Panc1 (cell line): ENCODE measurements around the gene GRIFIN. TPM values are rescaled to one million over a fixed set of nuclear protein-coding genes. Genes with fewer than 3 reads are reported as not detected.

Source experiments
- ATAC-seq: fragments of 200-7000 bp; cut with Tn5 transposase; 2 replicates; pipeline ENCODE4 v1.9.1; 2020; ENCODE audit warnings: mild to moderate bottlenecking, moderate library complexity
- BruUV-seq: library from RNA; stranded (reverse); fragments of 400-500 nt; replicated peaks from 2 replicates; lab custom pipeline; 2021; lab: Mats Ljungman, UMichigan
- CTCF ChIA-PET: fragments of 300-600 bp; sonication (Branson Sonifier 250); formaldehyde crosslinking; loops from one replicate; lab custom pipeline; 2022; ENCODE audit warnings: antibody characterized with exemption; lab: Charles Lee
- POLR2A ChIA-PET: fragments of 300-600 bp; sonication (Branson Sonifier 250); formaldehyde crosslinking; loops from one replicate; lab custom pipeline; 2022; ENCODE audit warnings: antibody characterized with exemption; lab: Charles Lee
- DNase-seq: peaks from one replicate; pipeline ENCODE4 v3.0.0-alpha.2; 2010; ENCODE audit warnings: low read depth, low spot score
- H3K27ac ChIP-seq: 2 replicates; pipeline ENCODE4 v1.5.1; 2011; ENCODE audit warnings: mild to moderate bottlenecking, low read length, inconsistent platforms
- H3K27me3 ChIP-seq: fragments of 200-500 bp; sonication (Bioruptor generic); 2 replicates; pipeline ENCODE4 v1.6.0; 2014; ENCODE audit warnings: low read length, inconsistent platforms; ENCODE audit not compliant: control insufficient read depth, insufficient read depth
- H3K36me3 ChIP-seq: fragments of 200-500 bp; sonication (Bioruptor generic); 2 replicates; pipeline ENCODE4 v1.5.1; 2014; ENCODE audit warnings: inconsistent platforms, mild to moderate bottlenecking, low read length, moderate library complexity; ENCODE audit not compliant: control insufficient read depth, insufficient read depth
- H3K4me1 ChIP-seq: 2 replicates; pipeline ENCODE4 v1.5.1; 2011; ENCODE audit warnings: inconsistent platforms, mild to moderate bottlenecking, low read length, moderate library complexity; ENCODE audit not compliant: control insufficient read depth, insufficient read depth
- H3K4me3 ChIP-seq, 2 experiments: 2 replicates each; pipeline ENCODE4 v1.5.1; 2011 to 2012; ENCODE audit warnings: low read depth in 2 of 2, low read length in 2 of 2, mild to moderate bottlenecking in 2 of 2, inconsistent platforms in 1 of 2, moderate library complexity in 1 of 2
- H3K9me3 ChIP-seq: fragments of 200-500 bp; sonication (Bioruptor generic); 2 replicates; pipeline ENCODE4 v1.5.1; 2014; ENCODE audit warnings: low read depth, mild to moderate bottlenecking, inconsistent platforms, low read length, moderate library complexity; ENCODE audit not compliant: control insufficient read depth, insufficient read depth
- POLR2AphosphoS5 ChIP-seq: IDR thresholded peaks from 2 replicates; pipeline ENCODE4 v1.6.1; 2012; ENCODE audit warnings: mild to moderate bottlenecking, low read depth, low read length, moderate library complexity
- REST ChIP-seq, 2 experiments: IDR thresholded peaks; 2 replicates each; pipeline ENCODE4 v1.6.1; 2011 to 2012; ENCODE audit warnings: low read depth in 2 of 2, control low read depth in 1 of 2, low read length in 1 of 2, mild to moderate bottlenecking in 1 of 2, moderate library complexity in 1 of 2; ENCODE audit not compliant: insufficient read depth in 1 of 2
- SIN3A ChIP-seq: IDR thresholded peaks from 2 replicates; pipeline ENCODE4 v1.6.1; 2012; ENCODE audit warnings: low read depth, mild to moderate bottlenecking, low read length, moderate library complexity, borderline replicate concordance; ENCODE audit not compliant: insufficient read depth
- TCF7L2 ChIP-seq: IDR thresholded peaks from 2 replicates; pipeline ENCODE4 v1.6.1; 2011; ENCODE audit warnings: mild to moderate bottlenecking, low read depth, low read length, inconsistent platforms
- in situ Hi-C: cut with HindIII; loops from 2 replicates; pipeline ENCODE4 v1.10.0; 2016; ENCODE audit warnings: low sequenced_read_pairs, low pct_unique_long_range_greater_than_20kb
- intact Hi-C: fragments of 100-400 bp; cut with micrococcal nuclease; formaldehyde crosslinking; loops from one replicate; pipeline ENCODE4 v1.10.0; 2022; ENCODE audit not compliant: unreplicated experiment
- total RNA-seq: library from RNA; stranded (reverse); gene quantifications from one replicate; pipeline ENCODE4 v1.2.1, GENCODE V29; 2021; ENCODE audit not compliant: unreplicated experiment
- TF ChIP-seq, protein P1 (sequence below): fragments of 450-650 bp; IDR thresholded peaks from 2 replicates; pipeline ENCODE4 v1.5.1; 2017; ENCODE audit warnings: mild to moderate bottlenecking

GRIFIN gene
- total RNA-seq, 1 experiment from 2014 or later, result not detected

- ATAC-seq (no peak), DNase-seq (no peak)
- in situ Hi-C loops (no loop called here), intact Hi-C loops (no loop called here)
- H3K9me3 ChIP-seq, result no peaks in the 10 kb centered on the region
- ChIA-PET CTCF (no interaction called here), POLR2A (no interaction called here)
- no peak overlapping the region for H3K4me3 ChIP-seq
- TF ChIP-seq TCF7L2 (no peak), REST (IDR thresholded peaks at IDR 0.05; ENCODE audit: insufficient read depth in 1 of 2, low read depth in 2 of 2, low read length in 1 of 2) (no peak)
- TF ChIP-seq, protein P1, sequence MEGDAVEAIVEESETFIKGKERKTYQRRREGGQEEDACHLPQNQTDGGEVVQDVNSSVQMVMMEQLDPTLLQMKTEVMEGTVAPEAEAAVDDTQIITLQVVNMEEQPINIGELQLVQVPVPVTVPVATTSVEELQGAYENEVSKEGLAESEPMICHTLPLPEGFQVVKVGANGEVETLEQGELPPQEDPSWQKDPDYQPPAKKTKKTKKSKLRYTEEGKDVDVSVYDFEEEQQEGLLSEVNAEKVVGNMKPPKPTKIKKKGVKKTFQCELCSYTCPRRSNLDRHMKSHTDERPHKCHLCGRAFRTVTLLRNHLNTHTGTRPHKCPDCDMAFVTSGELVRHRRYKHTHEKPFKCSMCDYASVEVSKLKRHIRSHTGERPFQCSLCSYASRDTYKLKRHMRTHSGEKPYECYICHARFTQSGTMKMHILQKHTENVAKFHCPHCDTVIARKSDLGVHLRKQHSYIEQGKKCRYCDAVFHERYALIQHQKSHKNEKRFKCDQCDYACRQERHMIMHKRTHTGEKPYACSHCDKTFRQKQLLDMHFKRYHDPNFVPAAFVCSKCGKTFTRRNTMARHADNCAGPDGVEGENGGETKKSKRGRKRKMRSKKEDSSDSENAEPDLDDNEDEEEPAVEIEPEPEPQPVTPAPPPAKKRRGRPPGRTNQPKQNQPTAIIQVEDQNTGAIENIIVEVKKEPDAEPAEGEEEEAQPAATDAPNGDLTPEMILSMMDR, result no peak
- H3K36me3 ChIP-seq, result no peaks in the 10 kb centered on the region
- BruUV-seq, result no TSS peak
- no peak overlapping the region for H3K27ac ChIP-seq
- H3K27me3 ChIP-seq, result no peaks in the 10 kb centered on the region
- H3K4me1 ChIP-seq, result peaks cover 20% of the 10 kb centered on the region
Measured at GRCh38 chr7:2473496-2474180, 2.6 kb downstream of the GRIFIN start.

DNA sequence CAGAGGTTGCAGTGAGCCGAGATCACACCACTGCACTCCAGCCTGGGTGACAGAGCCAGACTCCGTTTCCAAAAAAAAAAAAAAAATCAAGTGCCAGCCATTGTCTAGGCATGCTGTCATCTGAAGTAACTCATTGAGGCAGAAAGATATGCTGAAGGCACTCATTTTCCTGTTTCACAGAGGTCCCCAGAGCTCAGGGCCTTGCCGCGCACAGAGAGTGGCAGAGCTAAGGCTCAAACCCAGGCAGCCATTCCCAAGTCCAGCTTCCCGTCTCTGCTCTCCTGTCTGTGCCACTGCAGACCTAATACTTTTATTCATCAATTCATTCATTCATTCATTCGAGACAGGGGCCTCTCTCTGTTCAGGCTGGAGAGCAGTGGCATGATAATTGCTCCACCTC, 3.5 kb downstream of the GRIFIN start:
- Histone ChIP-seq H3K36me3 (no peaks in the 10 kb centered on the region), H3K9me3 (no peaks in the 10 kb centered on the region), H3K4me1 (peaks cover 11% of the 10 kb centered on the region), H3K4me3 (no peak overlapping the region), H3K27me3 (no peaks in the 10 kb centered on the region), H3K27ac (no peak overlapping the region)
- ATAC-seq, result no peak
- in situ Hi-C loops, result no loop called here
- no TSS peak for BruUV-seq
- no peak for DNase-seq
- POLR2A ChIA-PET, result no interaction called here
- intact Hi-C loops, result no loop called here
- no peak for TF ChIP-seq POLR2AphosphoS5
- TF ChIP-seq, protein P1, result no peak; the same call in 1 of the 2 replicates
- no peak for TF ChIP-seq REST (IDR thresholded peaks at IDR 0.05; ENCODE audit: insufficient read depth in 1 of 2, low read depth in 2 of 2, low read length in 1 of 2)
- TF ChIP-seq SIN3A, result no peak
- no peak for TF ChIP-seq TCF7L2
- CTCF ChIA-PET, result interaction anchor here (0.6 to 0.7 kb wide), 2 partner anchors 8 to 23 kb away, joined by 4 read pairs; no protein-coding TSS in a partner anchor
